ENCODE measurements around the gene LIPE. TPM values are rescaled to one million over a fixed set of nuclear protein-coding genes. Genes with fewer than 3 reads are reported as not detected.

The LIPE gene
- total and polyA plus RNA-seq, 3 experiments from 2014 or later: 5.0 to 22.7 (median 22.2) TPM

GRCh38 chr19:42370626-42371175 is 56.5 kb downstream of the LIPE start:
- Mint-ChIP-seq H3K4me1 (no peaks in the 10 kb centered on the region), H3K9me3 (no peaks in the 10 kb centered on the region), H3K36me3 (peaks cover 0 to 16% (median 8%) of the 10 kb centered on the region in 3 donors), H3K4me3 (no peak overlapping the region), H3K27me3 (no peaks in the 10 kb centered on the region), H3K27ac (no peak overlapping the region)
- ChIA-PET POLR2A (no interaction called here), CTCF (no interaction called here)
- H3K4me3 ChIP-seq (ENCODE audit: low read length): no peak overlapping the region
- no peaks in the 10 kb centered on the region for H3K27me3 ChIP-seq (ENCODE audit: insufficient read depth, low read length, poor library complexity, severe bottlenecking)
- no peaks in the 10 kb centered on the region for H3K9me3 ChIP-seq (ENCODE audit: low read length)
- no peaks in the 10 kb centered on the region for H3K4me1 ChIP-seq (ENCODE audit: insufficient read depth, low read length)
- H3K27ac ChIP-seq (ENCODE audit: low read depth, low read length): no peak overlapping the region
- DNase-seq: no peak
- no peaks in the 10 kb centered on the region for H3K36me3 ChIP-seq (ENCODE audit: insufficient read depth, low read length)

- H3K27ac Mint-ChIP-seq: peak overlapping the region in 1 of 8 donors; percentile 90
- Histone ChIP-seq H3K27me3 (ENCODE audit: insufficient read depth, low read length, poor library complexity, severe bottlenecking) (no peaks in the 10 kb centered on the region), H3K36me3 (ENCODE audit: insufficient read depth, low read length) (no peaks in the 10 kb centered on the region), H3K9me3 (ENCODE audit: low read length) (no peaks in the 10 kb centered on the region), H3K27ac (ENCODE audit: low read depth, low read length) (no peak overlapping the region), H3K4me1 (ENCODE audit: insufficient read depth, low read length) (no peaks in the 10 kb centered on the region), H3K4me3 (ENCODE audit: low read length) (no peak overlapping the region)
- CTCF ChIA-PET: no interaction called here
- H3K4me3 Mint-ChIP-seq: no peak overlapping the region
- H3K9me3 Mint-ChIP-seq: no peaks in the 10 kb centered on the region
- DNase-seq: no peak
- POLR2A ChIA-PET: no interaction called here
- peaks cover 0 to 11% (median 8%) of the 10 kb centered on the region in 3 donors for H3K36me3 Mint-ChIP-seq
- no peaks in the 10 kb centered on the region for H3K27me3 Mint-ChIP-seq
- H3K4me1 Mint-ChIP-seq: no peaks in the 10 kb centered on the region
These were observed 57.1 kb downstream of the LIPE start for GRCh38 chr19:42370068-42370520.

- CTCF ChIA-PET: no interaction called here
- POLR2A ChIA-PET: no interaction called here
- H3K27ac Mint-ChIP-seq: no peak overlapping the region
These were observed 57.6 kb downstream of the LIPE start for GRCh38 chr19:42369433-42370067.

GRCh38 chr19:42368765-42369164 is 58.4 kb downstream of the LIPE start:
- no peak for DNase-seq
- Mint-ChIP-seq H3K4me3 (no peak overlapping the region), H3K9me3 (no peaks in the 10 kb centered on the region), H3K36me3 (peaks cover 3 to 11% (median 7%) of the 10 kb centered on the region in 3 donors), H3K27me3 (no peaks in the 10 kb centered on the region), H3K27ac (no peak overlapping the region), H3K4me1 (no peaks in the 10 kb centered on the region)
- Histone ChIP-seq H3K36me3 (ENCODE audit: insufficient read depth, low read length) (no peaks in the 10 kb centered on the region), H3K9me3 (ENCODE audit: low read length) (no peaks in the 10 kb centered on the region), H3K27me3 (ENCODE audit: insufficient read depth, low read length, poor library complexity, severe bottlenecking) (no peaks in the 10 kb centered on the region), H3K4me3 (ENCODE audit: low read length) (no peak overlapping the region), H3K4me1 (ENCODE audit: insufficient read depth, low read length) (no peaks in the 10 kb centered on the region), H3K27ac (ENCODE audit: low read depth, low read length) (no peak overlapping the region)
- ChIA-PET CTCF (no interaction called here), POLR2A (no interaction called here)

More at GRCh38 chr19:42369433-42370067, 57.6 kb downstream of the LIPE start:
- H3K9me3 ChIP-seq (ENCODE audit: low read length): no peaks in the 10 kb centered on the region
- H3K4me3 ChIP-seq (ENCODE audit: low read length): no peak overlapping the region
- H3K27me3 ChIP-seq (ENCODE audit: insufficient read depth, low read length, poor library complexity, severe bottlenecking): no peaks in the 10 kb centered on the region
- H3K4me3 Mint-ChIP-seq: no peak overlapping the region
- H3K36me3 ChIP-seq (ENCODE audit: insufficient read depth, low read length): no peaks in the 10 kb centered on the region
- H3K27ac ChIP-seq (ENCODE audit: low read depth, low read length): no peak overlapping the region
- H3K36me3 Mint-ChIP-seq: peaks cover 0 to 9% (median 5%) of the 10 kb centered on the region in 3 donors
- no peaks in the 10 kb centered on the region for H3K4me1 Mint-ChIP-seq
- DNase-seq: no peak
- H3K4me1 ChIP-seq (ENCODE audit: insufficient read depth, low read length): no peaks in the 10 kb centered on the region
- no peaks in the 10 kb centered on the region for H3K27me3 Mint-ChIP-seq
- H3K9me3 Mint-ChIP-seq: no peaks in the 10 kb centered on the region

GRCh38 chr19:42368360-42368759 is 58.8 kb downstream of the LIPE start:
- no peaks in the 10 kb centered on the region for H3K27me3 ChIP-seq (ENCODE audit: insufficient read depth, low read length, poor library complexity, severe bottlenecking)
- no peak overlapping the region for H3K4me3 Mint-ChIP-seq
- peaks cover 4 to 15% (median 10%) of the 10 kb centered on the region in 3 donors for H3K36me3 Mint-ChIP-seq
- no peak overlapping the region for H3K4me3 ChIP-seq (ENCODE audit: low read length)
- no peak overlapping the region for H3K27ac ChIP-seq (ENCODE audit: low read depth, low read length)
- no peaks in the 10 kb centered on the region for H3K9me3 Mint-ChIP-seq
- ChIA-PET POLR2A (no interaction called here), CTCF (no interaction called here)
- no peaks in the 10 kb centered on the region for H3K4me1 Mint-ChIP-seq
- no peaks in the 10 kb centered on the region for H3K4me1 ChIP-seq (ENCODE audit: insufficient read depth, low read length)
- no peaks in the 10 kb centered on the region for H3K27me3 Mint-ChIP-seq
- H3K36me3 ChIP-seq (ENCODE audit: insufficient read depth, low read length): no peaks in the 10 kb centered on the region
- DNase-seq: no peak
- H3K9me3 ChIP-seq (ENCODE audit: low read length): no peaks in the 10 kb centered on the region
- H3K27ac Mint-ChIP-seq: no peak overlapping the region

- Histone ChIP-seq H3K27me3 (ENCODE audit: insufficient read depth, low read length, poor library complexity, severe bottlenecking) (no peaks in the 10 kb centered on the region), H3K27ac (ENCODE audit: low read depth, low read length) (no peak overlapping the region), H3K36me3 (ENCODE audit: insufficient read depth, low read length) (no peaks in the 10 kb centered on the region), H3K9me3 (ENCODE audit: low read length) (no peaks in the 10 kb centered on the region), H3K4me1 (ENCODE audit: insufficient read depth, low read length) (no peaks in the 10 kb centered on the region), H3K4me3 (ENCODE audit: low read length) (no peak overlapping the region)
- ChIA-PET POLR2A (no interaction called here), CTCF (no interaction called here)
- no peaks in the 10 kb centered on the region for H3K27me3 Mint-ChIP-seq
- H3K4me3 Mint-ChIP-seq: no peak overlapping the region
- H3K27ac Mint-ChIP-seq: no peak overlapping the region
- H3K9me3 Mint-ChIP-seq: no peaks in the 10 kb centered on the region
- peaks cover 4 to 18% (median 10%) of the 10 kb centered on the region in 3 donors for H3K36me3 Mint-ChIP-seq
- no peaks in the 10 kb centered on the region for H3K4me1 Mint-ChIP-seq
- DNase-seq: no peak
These were observed 59.3 kb downstream of the LIPE start for GRCh38 chr19:42367929-42368328.

GRCh38 chr19:42366673-42367072 is 60.5 kb downstream of the LIPE start:
- Mint-ChIP-seq H3K27me3 (no peaks in the 10 kb centered on the region), H3K4me3 (no peak overlapping the region), H3K27ac (no peak overlapping the region), H3K4me1 (no peaks in the 10 kb centered on the region), H3K9me3 (no peaks in the 10 kb centered on the region), H3K36me3 (peaks cover 4 to 17% (median 8%) of the 10 kb centered on the region in 3 donors)
- Histone ChIP-seq H3K9me3 (ENCODE audit: low read length) (no peaks in the 10 kb centered on the region), H3K27ac (ENCODE audit: low read depth, low read length) (no peak overlapping the region), H3K4me3 (ENCODE audit: low read length) (no peak overlapping the region), H3K4me1 (ENCODE audit: insufficient read depth, low read length) (no peaks in the 10 kb centered on the region), H3K36me3 (ENCODE audit: insufficient read depth, low read length) (no peaks in the 10 kb centered on the region), H3K27me3 (ENCODE audit: insufficient read depth, low read length, poor library complexity, severe bottlenecking) (no peaks in the 10 kb centered on the region)
- CTCF ChIA-PET: no interaction called here
- POLR2A ChIA-PET: no interaction called here
- DNase-seq: no peak

GRCh38 chr19:42363614-42364346 is 63.4 kb downstream of the LIPE start:
- no peaks in the 10 kb centered on the region for H3K27me3 ChIP-seq (ENCODE audit: insufficient read depth, low read length, poor library complexity, severe bottlenecking)
- POLR2A ChIA-PET: no interaction called here
- H3K27ac Mint-ChIP-seq: peak overlapping the region in 1 of 8 donors; percentile 57
- no peak overlapping the region for H3K4me3 Mint-ChIP-seq
- H3K9me3 Mint-ChIP-seq: no peaks in the 10 kb centered on the region
- H3K4me3 ChIP-seq (ENCODE audit: low read length): no peak overlapping the region
- no peak for DNase-seq
- no peak overlapping the region for H3K27ac ChIP-seq (ENCODE audit: low read depth, low read length)
- H3K4me1 Mint-ChIP-seq: no peaks in the 10 kb centered on the region
- no peaks in the 10 kb centered on the region for H3K27me3 Mint-ChIP-seq
- H3K4me1 ChIP-seq (ENCODE audit: insufficient read depth, low read length): no peaks in the 10 kb centered on the region
- H3K36me3 ChIP-seq (ENCODE audit: insufficient read depth, low read length): no peaks in the 10 kb centered on the region
- H3K36me3 Mint-ChIP-seq: peaks cover 4 to 27% (median 8%) of the 10 kb centered on the region in 3 donors
- CTCF ChIA-PET: no interaction called here
- H3K9me3 ChIP-seq (ENCODE audit: low read length): no peaks in the 10 kb centered on the region
